NB4 (cell line): ENCODE data around the gene TRIM32.

Experiments used
- CTCF ChIP-seq: IDR thresholded peaks from one replicate; pipeline ENCODE4 v1.5.1; 2012; ENCODE audit warnings: low read depth, low read length
- MAX ChIP-seq: IDR thresholded peaks from 2 replicates; pipeline ENCODE4 v1.6.1; 2011; ENCODE audit warnings: low read depth, low read length
- POLR2A ChIP-seq: IDR thresholded peaks from 2 replicates; pipeline ENCODE4 v1.6.1; 2011; ENCODE audit warnings: mild to moderate bottlenecking; ENCODE audit not compliant: insufficient read length; ENCODE audit errors: extremely low read depth

- TF ChIP-seq POLR2A (no peak), CTCF (no peak), MAX (no peak)
These were observed 30.0 kb downstream of the TRIM32 start for GRCh38 chr9:116717150-116717549.
